Activated T-helper 2 cell treated with anti-CD3 and anti-CD28 coated beads, Interferon-gamma antibody, Interleukin-2, Interleukin-4, amounts not matched to agents 10 μg/mL and 5 μg/mL and 100 μg/mL, durations not matched to agents 14 hours and 24 hours and 36 hours (primary cell): Measurements from ENCODE around the gene RNASE7. TPM values are rescaled to one million over a fixed set of nuclear protein-coding genes. Genes with fewer than 3 reads are reported as not detected.

Experiments used
- DNase-seq: peaks from one replicate; pipeline ENCODE4 v3.0.0; 2021; ENCODE audit warnings: low spot score
- H3K27ac Mint-ChIP-seq: one replicate; pipeline ENCODE4 v1.8.0; 2021; ENCODE audit warnings: mixed read lengths
- H3K27me3 Mint-ChIP-seq: one replicate; pipeline ENCODE4 v1.8.0; 2021; ENCODE audit warnings: low read depth, mixed read lengths
- H3K36me3 Mint-ChIP-seq: one replicate; pipeline ENCODE4 v1.8.0; 2021; ENCODE audit warnings: low read depth, mixed read lengths
- H3K4me1 Mint-ChIP-seq: one replicate; pipeline ENCODE4 v1.8.0; 2021; ENCODE audit warnings: low read depth, mixed read lengths
- H3K4me3 Mint-ChIP-seq: one replicate; pipeline ENCODE4 v1.8.0; 2021; ENCODE audit warnings: low read depth, mild to moderate bottlenecking, moderate library complexity, mixed read lengths
- H3K9me3 Mint-ChIP-seq: one replicate; pipeline ENCODE4 v1.8.0; 2021; ENCODE audit warnings: mixed read lengths
- intact Hi-C: fragments of 100-400 bp; cut with micrococcal nuclease; formaldehyde crosslinking; loops from one replicate; pipeline ENCODE4 v1.15.1; 2023
- total RNA-seq: library from RNA; stranded (reverse); gene quantifications from 2 replicates; pipeline ENCODE4 v1.2.3, GENCODE V29; 2022

The RNASE7 gene
- total RNA-seq, 1 donor from 2014 or later: not detected

DNA sequence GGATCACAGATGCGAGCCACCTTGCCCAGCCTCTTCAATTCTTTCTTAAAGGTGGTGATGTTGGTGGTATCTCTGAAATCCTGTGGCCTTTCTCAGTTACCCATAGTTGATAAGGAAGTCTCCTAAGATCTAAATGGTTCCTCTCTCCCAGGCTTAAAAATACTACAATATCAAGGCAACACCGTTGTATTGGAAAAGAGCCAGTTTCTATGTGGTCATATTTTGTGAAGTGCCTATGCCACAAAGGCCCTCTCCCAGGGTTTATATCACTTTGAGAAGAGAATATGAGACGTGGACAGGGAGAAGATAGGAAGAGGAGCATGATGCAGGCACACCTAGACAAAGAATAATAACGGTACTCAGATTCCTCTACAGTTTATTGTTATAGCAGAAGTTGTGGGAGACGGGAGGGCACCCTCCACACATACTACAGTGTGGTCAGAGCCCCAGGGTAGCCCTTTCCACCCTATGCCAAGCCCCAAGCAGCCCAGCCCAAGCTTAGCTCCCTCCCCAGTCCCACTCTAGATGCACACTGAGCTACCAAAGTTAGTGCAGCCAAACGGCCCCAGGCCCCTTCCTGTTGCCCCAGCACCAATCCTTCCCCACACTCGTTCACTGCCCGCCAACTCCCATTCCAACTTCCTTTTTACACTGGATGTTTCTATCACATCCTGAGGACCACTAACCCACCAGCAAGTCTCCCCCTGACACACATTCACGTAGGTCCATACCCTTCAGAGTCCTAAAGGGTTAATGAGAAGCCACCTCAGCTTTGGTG lies 25.6 kb upstream of the RNASE7 start:
- Mint-ChIP-seq H3K9me3 (no peaks in the 10 kb centered on the region), H3K4me3 (no peak overlapping the region), H3K27ac (no peak overlapping the region), H3K27me3 (peaks cover 12% of the 10 kb centered on the region), H3K4me1 (no peaks in the 10 kb centered on the region), H3K36me3 (no peaks in the 10 kb centered on the region)
- intact Hi-C loops: loop anchor here (1.0 kb wide), 1 partner anchor 10 kb away; no protein-coding TSS in a partner anchor
- no peak for DNase-seq

DNA sequence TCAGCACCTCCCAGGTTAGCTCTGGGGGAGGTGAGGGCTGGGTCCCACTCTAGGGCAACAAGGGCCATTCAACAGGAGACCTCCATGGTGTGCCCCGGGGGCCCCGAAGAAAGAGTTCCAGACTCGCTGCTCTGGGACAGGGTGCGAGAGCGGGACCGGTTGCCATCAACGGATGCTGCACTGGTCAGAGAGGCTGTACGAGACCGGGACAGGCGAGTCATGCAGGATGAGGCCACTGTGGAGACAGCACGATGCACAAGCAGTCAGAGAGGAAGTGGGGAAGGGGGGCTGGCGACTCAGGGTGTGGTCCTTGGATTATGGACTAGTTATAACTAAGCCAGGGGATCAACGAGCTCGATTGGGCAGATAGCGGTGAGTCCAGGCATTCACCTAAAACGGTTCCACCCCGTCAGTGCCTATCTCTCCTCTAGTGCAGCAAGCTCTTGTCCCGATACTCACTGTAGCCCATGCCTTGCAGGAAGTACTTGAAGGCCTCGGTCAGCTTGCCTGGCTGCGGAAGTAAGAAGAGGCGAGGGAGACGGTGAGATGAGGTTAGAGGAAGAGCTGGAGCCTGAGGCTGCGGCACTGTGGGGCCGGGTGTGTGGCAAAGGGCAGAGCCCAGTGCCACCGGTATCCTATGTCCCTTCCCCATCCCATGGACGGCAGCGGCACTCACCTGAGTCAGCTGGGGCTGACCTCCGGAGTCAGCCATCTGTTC lies 24.5 kb upstream of the RNASE7 start:
- Mint-ChIP-seq H3K4me3 (no peak overlapping the region), H3K4me1 (no peaks in the 10 kb centered on the region)
- intact Hi-C loops: no loop called here

DNA sequence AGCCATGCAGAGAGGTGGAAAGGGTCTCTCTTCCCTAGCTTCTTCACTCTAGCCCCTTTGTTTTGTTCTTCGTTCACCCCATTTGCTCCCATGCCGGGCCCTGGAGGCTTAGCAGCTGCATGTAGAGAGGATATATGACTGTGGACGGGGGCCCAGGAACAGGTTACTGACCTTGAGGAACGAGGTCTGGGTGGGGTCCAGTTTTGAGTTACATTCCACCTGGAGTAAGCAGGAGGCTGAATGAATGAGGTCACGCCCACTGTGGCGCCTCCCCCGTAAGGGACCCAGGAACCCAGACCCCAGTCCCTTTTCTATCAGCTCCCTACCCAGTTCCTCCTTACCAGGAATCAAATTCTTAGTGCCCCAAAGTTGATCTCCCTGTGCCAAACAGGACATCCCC lies 23.9 kb upstream of the RNASE7 start:
- no peak overlapping the region for H3K27ac Mint-ChIP-seq
- no peak for DNase-seq

More for the DNA sequence above, 24.5 kb upstream of the RNASE7 start:
- Mint-ChIP-seq H3K36me3 (no peaks in the 10 kb centered on the region), H3K27me3 (peaks cover 15% of the 10 kb centered on the region), H3K9me3 (no peaks in the 10 kb centered on the region), H3K27ac (no peak overlapping the region)
- DNase-seq: no peak

DNA sequence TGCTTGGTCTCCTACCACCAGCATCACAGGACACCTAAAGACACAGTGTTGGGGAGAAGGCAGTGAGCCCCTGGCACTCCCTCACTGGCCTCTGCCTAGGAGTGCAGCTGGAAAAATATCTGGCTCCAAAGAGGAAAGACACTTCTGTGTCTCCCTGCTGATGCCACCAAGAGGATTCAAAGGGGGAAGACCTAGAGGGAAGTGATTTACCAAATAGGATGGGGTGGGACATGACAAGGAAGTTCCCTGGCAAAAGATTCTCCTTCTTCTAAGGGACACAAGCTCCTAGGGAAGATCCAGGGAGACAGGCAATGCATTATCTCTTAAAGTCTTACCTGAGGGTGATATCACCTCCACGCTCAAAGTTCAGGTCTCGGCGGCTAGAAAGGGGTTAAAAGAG lies 23.4 kb upstream of the RNASE7 start:
- intact Hi-C loops: no loop called here
- no peak for DNase-seq
- no peak overlapping the region for H3K4me3 Mint-ChIP-seq
- H3K27me3 Mint-ChIP-seq: peaks cover 20% of the 10 kb centered on the region
- no peaks in the 10 kb centered on the region for H3K36me3 Mint-ChIP-seq
- H3K27ac Mint-ChIP-seq: no peak overlapping the region
- H3K9me3 Mint-ChIP-seq: no peaks in the 10 kb centered on the region
- H3K4me1 Mint-ChIP-seq: no peaks in the 10 kb centered on the region

More for the DNA sequence above, 23.9 kb upstream of the RNASE7 start:
- Mint-ChIP-seq H3K9me3 (no peaks in the 10 kb centered on the region), H3K36me3 (no peaks in the 10 kb centered on the region), H3K4me1 (no peaks in the 10 kb centered on the region), H3K27me3 (peaks cover 16% of the 10 kb centered on the region), H3K4me3 (no peak overlapping the region)
- intact Hi-C loops: no loop called here

DNA sequence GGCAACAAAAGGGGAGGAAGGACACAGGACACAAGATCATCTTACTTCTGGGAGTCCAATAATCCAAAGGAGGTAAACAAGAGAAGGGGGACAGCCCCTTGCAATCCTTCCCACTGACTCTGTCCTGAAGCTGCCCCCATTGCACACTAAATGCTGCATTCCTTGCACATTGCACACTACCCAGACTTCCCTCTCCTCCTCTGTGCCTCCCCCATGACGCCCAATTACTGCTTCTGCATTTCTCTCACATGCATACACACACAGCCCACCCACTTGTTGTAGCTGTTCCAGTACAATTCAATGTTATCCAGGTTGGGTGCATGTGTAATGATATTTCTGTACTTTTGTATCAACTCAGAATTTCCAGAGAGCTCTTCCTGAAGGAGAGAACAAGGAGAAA lies 22.8 kb upstream of the RNASE7 start:
- Mint-ChIP-seq H3K4me3 (no peak overlapping the region), H3K27me3 (peaks cover 26% of the 10 kb centered on the region), H3K36me3 (no peaks in the 10 kb centered on the region), H3K9me3 (no peaks in the 10 kb centered on the region), H3K27ac (no peak overlapping the region), H3K4me1 (peaks cover 5% of the 10 kb centered on the region)
- DNase-seq: no peak
- intact Hi-C loops: no loop called here

DNA sequence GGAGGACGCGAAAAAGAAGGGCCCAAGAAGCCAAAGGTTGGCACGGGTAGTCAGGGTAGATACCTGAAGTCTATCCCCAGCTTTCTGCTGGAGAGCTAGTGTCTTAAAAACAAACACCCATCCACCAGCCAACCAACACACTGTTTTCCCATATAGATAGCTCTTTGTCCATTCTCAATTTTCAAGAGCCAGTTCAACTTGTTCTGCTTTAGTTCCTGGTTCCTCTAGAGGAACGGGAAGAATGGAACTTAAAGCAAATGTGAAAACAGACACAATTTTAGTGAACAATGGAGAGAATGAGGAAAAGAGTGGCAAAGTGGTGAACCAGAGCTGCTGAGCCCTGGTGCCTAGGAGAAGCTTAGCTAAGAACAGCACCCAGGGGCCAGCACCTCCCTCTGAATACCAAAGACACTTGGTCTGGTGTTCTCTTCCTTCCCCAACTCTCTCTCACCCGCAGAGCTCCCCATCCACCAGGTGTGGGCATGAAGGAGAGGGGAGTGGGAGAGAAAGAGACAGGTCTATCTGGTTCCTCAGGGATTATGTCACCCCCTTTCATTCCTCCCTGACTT lies 21.1 kb upstream of the RNASE7 start:
- no peak overlapping the region for H3K27ac Mint-ChIP-seq
- no peak for DNase-seq
- no peaks in the 10 kb centered on the region for H3K36me3 Mint-ChIP-seq
- no peak overlapping the region for H3K4me3 Mint-ChIP-seq
- intact Hi-C loops: no loop called here
- H3K4me1 Mint-ChIP-seq: peaks cover 6% of the 10 kb centered on the region
- H3K27me3 Mint-ChIP-seq: peaks cover 33% of the 10 kb centered on the region
- no peaks in the 10 kb centered on the region for H3K9me3 Mint-ChIP-seq

DNA sequence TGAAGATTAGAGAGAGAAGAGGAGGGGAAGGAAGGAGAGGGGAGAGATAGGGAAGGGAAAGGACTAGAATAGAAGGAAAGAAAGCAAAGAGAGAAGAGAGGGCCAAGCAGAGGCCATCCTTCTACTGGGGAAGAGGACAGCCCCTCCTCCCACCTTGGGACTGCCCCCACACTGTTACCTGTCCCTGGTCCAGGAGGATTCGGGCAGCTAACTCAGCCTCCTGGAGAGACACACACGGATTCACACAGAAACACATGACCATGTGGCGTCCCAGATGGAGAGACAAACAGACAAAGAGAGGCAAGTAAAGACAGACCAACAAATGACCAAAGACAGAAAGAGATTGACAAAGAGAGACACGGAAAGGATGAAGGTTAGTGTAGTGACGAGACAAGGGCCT lies 19.5 kb upstream of the RNASE7 start:
- H3K4me3 Mint-ChIP-seq: peak overlapping the region; percentile 10
- H3K27me3 Mint-ChIP-seq: peaks cover 46% of the 10 kb centered on the region

DNA sequence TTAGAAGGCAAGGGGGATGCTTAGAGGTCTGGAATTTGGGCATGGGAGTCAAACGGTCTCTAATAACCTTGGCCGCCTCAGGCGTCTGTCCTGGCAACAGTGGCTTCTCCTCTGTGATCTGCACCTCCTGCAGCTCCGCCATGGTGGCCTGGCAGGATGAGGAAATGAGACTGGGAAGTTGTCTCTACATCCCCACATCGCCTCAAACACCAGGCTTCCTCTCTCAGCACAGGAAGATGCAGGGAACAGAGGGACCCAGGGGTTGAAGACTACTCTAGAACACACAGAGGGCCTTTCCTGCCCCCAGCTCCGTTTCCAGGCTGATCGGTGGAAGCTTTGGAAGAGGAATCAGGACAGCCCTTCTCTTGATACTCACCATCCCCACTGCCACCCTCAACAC lies 19.0 kb upstream of the RNASE7 start:
- H3K4me3 Mint-ChIP-seq: no peak overlapping the region
- intact Hi-C loops: no loop called here
- H3K9me3 Mint-ChIP-seq: no peaks in the 10 kb centered on the region
- peaks cover 46% of the 10 kb centered on the region for H3K27me3 Mint-ChIP-seq
- no peaks in the 10 kb centered on the region for H3K36me3 Mint-ChIP-seq
- no peak for DNase-seq
- H3K27ac Mint-ChIP-seq: no peak overlapping the region
- H3K4me1 Mint-ChIP-seq: peaks cover 6% of the 10 kb centered on the region

More for the DNA sequence above, 19.5 kb upstream of the RNASE7 start:
- no peaks in the 10 kb centered on the region for H3K36me3 Mint-ChIP-seq
- H3K27ac Mint-ChIP-seq: no peak overlapping the region
- intact Hi-C loops: no loop called here
- no peak for DNase-seq
- H3K4me1 Mint-ChIP-seq: peaks cover 6% of the 10 kb centered on the region
- H3K9me3 Mint-ChIP-seq: no peaks in the 10 kb centered on the region

DNA sequence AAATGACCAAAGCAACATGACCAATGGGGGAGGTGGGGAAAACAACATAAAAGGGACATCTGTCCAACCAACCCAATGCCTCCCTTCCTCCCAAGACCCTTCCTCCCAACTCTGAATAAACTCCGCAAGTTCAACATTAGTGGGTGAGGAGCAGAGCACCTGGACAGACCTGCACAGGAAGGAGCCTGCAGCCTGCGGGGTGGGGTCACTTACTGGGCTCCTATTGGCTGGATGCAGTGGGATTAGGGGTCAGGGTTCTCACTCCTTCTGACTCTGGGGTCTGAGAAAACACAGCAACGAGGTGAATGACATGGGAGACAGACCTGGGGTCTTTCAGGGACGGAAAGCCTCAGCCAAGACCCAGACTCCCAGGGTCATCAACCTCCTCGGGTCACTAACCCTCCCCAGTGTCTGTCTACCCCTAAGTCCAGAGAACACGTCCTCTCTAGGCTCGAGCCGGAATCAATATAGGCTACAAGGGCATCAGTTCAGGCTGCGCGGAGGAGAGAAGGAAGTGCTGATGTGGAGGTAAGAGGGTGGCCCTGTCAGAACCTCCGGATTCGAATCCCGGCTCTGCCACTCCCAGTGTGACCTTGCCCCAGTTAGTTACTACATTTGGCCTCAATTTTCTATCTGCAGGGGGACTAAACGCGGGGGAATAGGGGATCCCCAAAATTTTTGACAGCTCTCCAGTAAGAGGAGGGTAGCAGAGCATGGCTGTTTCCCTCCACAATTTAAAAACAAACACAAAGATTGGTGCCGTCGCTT lies 18.2 kb upstream of the RNASE7 start:
- Mint-ChIP-seq H3K4me1 (peaks cover 6% of the 10 kb centered on the region), H3K9me3 (no peaks in the 10 kb centered on the region), H3K4me3 (peak overlapping the region; percentile 70), H3K27ac (no peak overlapping the region), H3K36me3 (no peaks in the 10 kb centered on the region), H3K27me3 (peaks cover 46% of the 10 kb centered on the region)
- intact Hi-C loops: no loop called here
- no peak for DNase-seq

DNA sequence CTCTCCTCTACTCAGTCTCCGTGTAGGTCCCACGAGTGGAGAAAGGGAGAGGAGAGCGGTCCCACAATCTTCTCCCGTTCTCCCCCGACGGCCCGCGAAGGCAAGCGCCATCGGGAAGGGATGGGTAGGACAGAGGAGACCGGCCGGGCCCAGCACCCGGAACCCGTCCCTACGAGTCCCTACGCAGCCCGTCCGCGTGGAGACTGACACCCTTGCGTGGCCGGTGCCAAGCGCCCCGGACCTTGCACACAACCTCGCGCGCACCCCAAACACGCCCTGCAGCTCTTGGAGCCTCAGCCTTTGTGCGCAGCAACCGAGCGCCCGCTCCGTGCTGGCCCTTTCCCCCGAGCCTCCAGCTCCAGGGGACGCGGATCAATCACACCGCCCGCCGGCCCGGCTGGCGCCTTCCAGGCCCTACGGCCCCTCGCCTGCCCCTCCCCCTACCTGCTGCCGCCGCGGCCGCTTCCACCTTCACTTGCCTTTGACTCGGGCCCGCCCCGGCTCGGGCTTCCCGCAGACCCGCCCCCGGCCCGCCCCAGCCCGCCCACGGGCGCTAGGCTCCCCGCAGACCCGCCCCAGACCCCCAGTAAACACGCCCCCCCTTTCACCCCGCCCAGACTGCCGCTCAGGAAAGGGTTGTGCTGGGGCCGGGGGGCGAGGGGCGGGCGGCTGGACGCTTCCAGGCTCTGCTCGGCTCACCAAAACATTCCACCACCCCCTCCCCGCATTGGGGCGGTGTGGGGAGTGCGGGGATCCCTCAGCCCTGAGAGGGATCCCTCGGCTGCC lies 17.4 kb upstream of the RNASE7 start, which contains the start of gene NDRG2:
Gene NDRG2, minus strand, starts transcription at position 477 of the 786 bp plus-strand sequence. CDS start 1,746 bp downstream, outside the sequence.
- Mint-ChIP-seq H3K27ac (no peak within 1 kb of the TSS), H3K27me3 (peaks cover 46% of the 10 kb centered on the region), H3K36me3 (no peaks in the 10 kb centered on the region), H3K4me1 (peaks cover 6% of the 10 kb centered on the region), H3K9me3 (no peaks in the 10 kb centered on the region), H3K4me3 (peak within 1 kb of the TSS; percentile 70)
- peak; percentile 56 for DNase-seq
- intact Hi-C loops: no loop called here

DNA sequence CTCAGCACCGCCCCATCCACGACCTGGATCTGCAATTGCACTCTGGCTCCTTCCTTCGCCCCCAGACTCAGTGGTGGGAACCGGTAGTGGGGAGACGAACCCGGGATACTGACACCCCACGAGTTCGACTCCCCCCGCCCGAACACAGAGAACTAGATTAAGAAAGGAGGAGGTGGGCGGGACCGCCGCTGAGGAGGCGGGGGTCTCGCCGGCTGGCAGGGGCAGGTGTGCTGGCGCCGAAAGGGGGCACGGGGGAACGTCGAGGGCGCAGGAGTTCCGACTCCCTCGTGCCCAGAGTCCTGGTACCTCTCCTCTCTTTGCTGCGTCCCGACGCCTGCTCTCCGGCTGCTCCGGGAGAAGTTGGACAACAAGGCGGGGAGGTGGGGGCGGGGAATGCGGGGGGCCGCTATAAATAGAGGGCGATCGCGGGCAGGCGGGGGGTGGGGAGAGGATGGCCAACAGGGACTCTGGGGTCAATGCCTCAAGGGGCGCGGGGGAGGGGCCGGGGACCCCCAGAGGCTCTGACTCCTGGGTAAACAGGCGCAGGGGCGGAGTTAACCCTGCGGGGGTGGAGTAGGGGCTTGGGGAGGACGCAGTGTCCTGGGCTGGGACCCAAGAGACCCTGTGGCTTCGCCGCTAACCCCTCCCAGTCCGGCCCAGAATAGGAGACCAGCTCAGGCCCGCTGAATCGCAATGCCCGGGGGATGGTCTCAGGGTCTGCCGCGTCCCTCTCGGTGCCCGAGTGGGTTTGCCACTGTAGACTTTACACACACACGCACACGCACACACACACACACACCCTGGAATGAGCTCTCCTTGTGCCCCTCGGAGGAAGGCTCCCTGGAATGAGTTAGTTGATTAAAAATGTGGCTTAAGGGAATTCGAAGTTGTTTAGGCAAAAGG lies 16.5 kb upstream of the RNASE7 start:
- peak overlapping the region; percentile 63 for H3K4me3 Mint-ChIP-seq
- H3K27ac Mint-ChIP-seq: no peak overlapping the region
- no peak for DNase-seq
- peaks cover 45% of the 10 kb centered on the region for H3K27me3 Mint-ChIP-seq
- no peaks in the 10 kb centered on the region for H3K36me3 Mint-ChIP-seq
- intact Hi-C loops: loop anchor here (1.0 kb wide), 1 partner anchor 9 kb away; no protein-coding TSS in a partner anchor
- no peaks in the 10 kb centered on the region for H3K9me3 Mint-ChIP-seq
- H3K4me1 Mint-ChIP-seq: peaks cover 6% of the 10 kb centered on the region
